Measurements from ENCODE around the gene UBASH3A.
A peak's percentile ranks its signal among the peaks of the same experiment; 100 is the strongest.

The UBASH3A gene

DNA sequence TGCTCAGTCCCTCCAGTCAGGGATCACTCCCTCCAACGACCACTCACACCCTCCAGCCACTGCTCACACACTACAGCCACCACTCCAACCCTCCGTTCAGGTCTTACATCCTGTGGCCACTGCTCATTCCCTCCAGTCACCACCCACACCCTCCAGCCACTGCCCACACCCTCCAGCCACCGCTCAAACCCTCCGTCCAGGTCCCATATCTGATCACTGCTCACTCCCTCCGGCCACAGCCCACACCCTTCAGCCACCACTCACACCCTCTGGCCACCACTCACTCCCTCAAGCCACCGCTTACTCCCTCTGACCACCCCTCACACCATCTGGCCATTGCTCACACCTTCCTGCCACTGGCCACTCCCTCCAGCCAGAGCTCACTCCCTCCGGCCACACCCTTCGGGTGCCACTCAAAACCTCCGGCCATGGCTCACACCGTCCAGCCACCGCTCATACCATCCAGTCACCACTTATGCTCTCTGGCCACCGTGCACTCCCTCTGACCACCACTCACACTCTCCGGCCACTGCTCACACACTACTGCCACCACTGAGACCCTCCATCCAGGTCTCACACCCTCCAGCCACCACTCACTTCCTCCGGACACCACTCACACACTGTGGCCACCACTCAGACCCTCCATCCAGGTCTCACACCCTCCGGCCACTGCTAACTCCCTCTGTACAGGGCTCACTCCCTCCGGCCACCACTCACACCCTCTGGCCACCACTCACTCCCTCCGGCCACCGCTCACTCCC, 32.6 kb upstream of the UBASH3A start:
- peaks cover 15 to 78% (median 55%) of the 10 kb centered on the region in 10 experiments for H3K4me1 ChIP-seq
- H3K9me3 ChIP-seq (replicated peaks in 1 of 11) = no peaks in the 10 kb centered on the region
- no peak for TF ChIP-seq Cebpa-rat (IDR thresholded peaks at IDR 0.05)
- peak overlapping the region in 7 of 11 experiments; percentile 32 to 91 (median 82); a peak in 14 of 22 replicates for H3K4me2 ChIP-seq
- peak overlapping the region in 4 of 11 experiments; percentile 28 to 61 (median 48); a peak in 6 of 22 replicates for H3K27ac ChIP-seq
- H3K4me3 ChIP-seq = no peak overlapping the region
- H3K9ac ChIP-seq = no peak overlapping the region; a peak in 1 of 22 replicates
- no peaks in the 10 kb centered on the region for H3K36me3 ChIP-seq
- peaks cover 0 to 3% (median 0%) of the 10 kb centered on the region in 11 experiments; a peak in 1 of 22 replicates for H3K27me3 ChIP-seq
- no peaks in the 10 kb centered on the region for H4K20me1 ChIP-seq

DNA sequence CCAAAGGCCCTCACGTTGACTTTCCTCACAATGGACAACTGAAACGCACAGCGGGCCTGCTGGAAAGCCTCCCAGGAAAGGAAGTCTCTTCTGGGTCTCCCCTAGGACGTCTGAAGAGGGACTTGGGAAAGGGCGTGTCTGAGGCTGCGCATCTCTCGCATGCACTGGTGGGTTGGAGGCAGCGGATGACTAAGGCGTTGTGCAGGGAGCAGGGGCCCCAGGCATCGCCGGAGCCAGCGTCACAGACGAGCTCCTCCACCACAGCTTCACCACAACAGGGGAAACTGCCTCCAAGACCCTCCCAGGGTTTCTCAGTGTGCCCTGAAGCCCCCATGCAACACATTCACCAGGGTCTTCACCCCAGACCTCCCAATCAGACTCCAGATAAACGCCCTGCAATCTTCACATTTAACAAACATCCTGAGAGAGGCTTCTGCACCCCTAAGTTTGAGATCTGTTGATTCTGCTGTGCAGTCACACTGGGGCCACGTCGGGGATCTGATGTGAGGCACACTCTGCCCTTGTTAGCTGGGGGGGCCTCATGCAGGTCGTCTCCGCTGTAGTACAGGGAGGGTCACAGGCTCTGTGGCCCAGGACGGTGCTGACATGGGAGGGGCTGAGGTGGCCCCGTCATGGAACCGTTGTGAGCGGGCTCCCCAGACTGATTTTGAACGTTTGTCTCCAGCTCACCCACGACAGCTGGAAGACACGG, 30.4 kb upstream of the UBASH3A start:
- no peak for TF ChIP-seq Cebpa-rat (IDR thresholded peaks at IDR 0.05)
- Histone ChIP-seq H3K4me2 (peak overlapping the region; percentile 66 to 91 (median 81)), H3K9me3 (replicated peaks in 1 of 11) (no peaks in the 10 kb centered on the region), H3K9ac (peak overlapping the region in 5 of 11 experiments; percentile 1 to 59 (median 32); a peak in 7 of 22 replicates), H3K36me3 (no peaks in the 10 kb centered on the region), H3K27ac (peak overlapping the region in 6 of 11 experiments; percentile 9 to 68 (median 56); a peak in 9 of 22 replicates), H3K4me1 (peaks cover 15 to 62% (median 52%) of the 10 kb centered on the region in 10 experiments), H3K4me3 (peak overlapping the region in 2 of 10 experiments; percentile 21 to 27; a peak in 2 of 20 replicates), H3K27me3 (peaks cover 0 to 3% (median 0%) of the 10 kb centered on the region in 11 experiments; a peak in 1 of 22 replicates), H4K20me1 (no peaks in the 10 kb centered on the region)

DNA sequence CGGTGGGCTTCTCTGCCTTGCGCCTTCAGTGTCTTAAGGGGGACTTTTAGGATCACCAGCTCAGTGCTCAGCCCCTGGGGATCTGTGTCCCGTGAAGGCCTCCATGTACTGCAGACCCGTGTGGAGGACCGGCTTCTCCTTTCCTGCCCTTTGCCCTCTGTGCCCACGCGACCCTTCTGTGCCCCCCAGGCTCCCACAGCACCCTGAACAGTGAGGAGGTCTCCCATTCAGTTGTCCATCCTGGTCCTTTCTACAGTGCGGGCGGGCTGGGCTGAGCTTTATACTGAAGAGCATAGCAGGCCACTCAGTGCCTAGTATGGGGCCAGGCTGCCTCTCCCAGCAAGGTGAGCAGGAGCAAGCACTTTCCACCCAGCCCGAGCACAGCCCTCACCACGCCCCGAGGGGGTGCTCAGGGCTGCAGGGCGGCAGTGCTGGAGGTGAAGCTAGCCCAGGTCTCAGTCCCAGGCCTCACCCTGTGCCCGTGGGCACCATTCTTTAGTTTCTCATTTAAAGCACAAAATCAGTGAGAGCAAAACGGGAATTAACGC, 29.7 kb upstream of the UBASH3A start:
- H3K36me3 ChIP-seq = no peaks in the 10 kb centered on the region
- no peak overlapping the region for H3K4me3 ChIP-seq
- H4K20me1 ChIP-seq = no peaks in the 10 kb centered on the region
- peak overlapping the region in 5 of 11 experiments; percentile 1 to 68 (median 56); a peak in 6 of 22 replicates for H3K27ac ChIP-seq
- H3K27me3 ChIP-seq = peaks cover 0 to 3% (median 0%) of the 10 kb centered on the region in 11 experiments; a peak in 1 of 22 replicates
- TF ChIP-seq Cebpa-rat (IDR thresholded peaks at IDR 0.05) = no peak
- H3K9me3 ChIP-seq (replicated peaks in 1 of 11) = no peaks in the 10 kb centered on the region
- H3K9ac ChIP-seq = peak overlapping the region in 3 of 11 experiments; percentile 8 to 59 (median 29); a peak in 4 of 22 replicates
- peaks cover 16 to 68% (median 56%) of the 10 kb centered on the region in 10 experiments for H3K4me1 ChIP-seq
- H3K4me2 ChIP-seq = peak overlapping the region; percentile 66 to 91 (median 81)

DNA sequence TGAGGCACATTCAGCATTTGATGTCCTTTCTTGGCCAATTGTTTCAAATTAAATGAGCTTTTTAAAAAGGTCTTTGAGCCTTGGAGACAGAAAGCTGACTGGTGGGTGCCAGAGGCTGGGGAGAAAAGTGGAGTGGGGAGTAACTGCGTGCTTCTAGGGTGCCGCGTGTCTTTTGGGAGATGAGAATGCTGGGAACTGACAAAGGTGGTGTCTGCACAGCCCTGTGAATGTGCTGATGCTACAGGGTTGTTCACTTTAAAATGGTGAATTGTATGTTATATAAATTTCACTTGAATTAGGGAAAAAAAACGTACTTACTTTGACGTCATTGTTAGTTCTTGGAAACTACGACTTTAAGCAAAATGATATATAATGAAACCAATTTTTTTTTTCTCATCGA, 29.2 kb upstream of the UBASH3A start:
- no peak for TF ChIP-seq Cebpa-rat (IDR thresholded peaks at IDR 0.05)
- peak overlapping the region in 8 of 11 experiments; percentile 74 to 91 (median 84); a peak in 12 of 22 replicates for H3K4me2 ChIP-seq
- no peaks in the 10 kb centered on the region for H3K36me3 ChIP-seq
- H3K4me1 ChIP-seq = peaks cover 21 to 71% (median 59%) of the 10 kb centered on the region in 10 experiments
- no peaks in the 10 kb centered on the region for H4K20me1 ChIP-seq
- no peak overlapping the region for H3K4me3 ChIP-seq
- H3K27ac ChIP-seq = no peak overlapping the region
- H3K9me3 ChIP-seq (replicated peaks in 1 of 11) = no peaks in the 10 kb centered on the region
- H3K9ac ChIP-seq = no peak overlapping the region
- H3K27me3 ChIP-seq = peaks cover 0 to 3% (median 0%) of the 10 kb centered on the region in 11 experiments; a peak in 1 of 22 replicates

DNA sequence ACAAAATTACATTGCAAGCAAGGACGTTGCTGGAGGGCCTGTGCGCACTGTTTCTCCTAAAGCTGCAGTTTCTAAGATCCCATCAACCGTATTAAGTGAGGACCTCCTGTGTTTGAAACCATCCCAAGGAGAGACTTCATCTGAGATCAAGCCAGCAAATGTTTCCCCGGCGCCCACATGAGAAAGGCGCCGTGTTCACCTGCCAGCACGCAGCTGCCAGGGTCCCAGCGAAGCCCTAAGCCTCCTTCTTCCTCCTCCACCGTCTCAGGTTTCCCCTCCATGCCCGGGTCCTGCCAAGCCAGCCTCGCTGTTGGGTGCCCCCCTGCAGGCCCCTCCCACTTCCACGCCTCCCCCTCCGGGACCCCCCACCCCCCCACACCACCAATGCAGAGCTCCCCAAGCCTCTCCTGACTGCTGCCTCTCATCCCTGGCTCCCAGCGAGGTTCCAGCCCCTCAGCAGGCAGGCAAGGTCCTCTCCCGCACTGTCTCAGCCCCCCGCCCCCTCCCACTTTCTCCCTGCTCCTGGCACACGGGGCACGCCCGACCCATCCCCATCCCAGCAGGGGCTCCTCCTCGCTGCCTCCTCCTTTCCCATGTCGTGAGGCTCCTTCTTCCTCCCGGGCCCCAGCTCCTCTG, 28.7 kb upstream of the UBASH3A start:
- Histone ChIP-seq H3K4me1 (peaks cover 26 to 71% (median 60%) of the 10 kb centered on the region in 10 experiments), H3K36me3 (no peaks in the 10 kb centered on the region), H3K27me3 (peaks cover 0 to 3% (median 0%) of the 10 kb centered on the region in 11 experiments; a peak in 1 of 22 replicates), H3K4me3 (no peak overlapping the region), H3K4me2 (peak overlapping the region in 2 of 11 experiments; percentile 12 to 82; a peak in 2 of 22 replicates), H3K9ac (no peak overlapping the region), H3K9me3 (replicated peaks in 1 of 11) (no peaks in the 10 kb centered on the region), H3K27ac (no peak overlapping the region), H4K20me1 (no peaks in the 10 kb centered on the region)
- TF ChIP-seq Cebpa-rat (IDR thresholded peaks at IDR 0.05) = no peak

DNA sequence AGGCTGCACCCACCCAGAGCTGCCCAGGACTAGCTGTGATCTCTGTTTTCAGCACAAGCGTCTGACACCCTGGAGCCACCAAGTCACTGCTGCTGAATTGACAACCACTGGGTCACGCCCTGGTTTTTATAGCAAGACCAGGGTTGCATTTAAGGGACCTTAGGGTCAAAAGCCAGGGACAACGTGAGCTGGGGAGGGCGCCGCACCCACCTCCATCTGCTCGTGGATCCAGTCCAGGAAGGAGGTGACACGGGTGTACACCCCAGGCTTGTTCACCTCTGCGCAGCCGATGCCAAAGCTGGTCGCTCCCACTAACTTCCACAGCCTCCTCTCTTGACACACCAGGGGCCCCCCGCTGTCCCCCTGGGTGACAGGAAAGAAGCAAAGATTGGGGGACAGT, 28.2 kb upstream of the UBASH3A start:
- H3K4me2 ChIP-seq = peak overlapping the region in 1 of 11 experiments; percentile 12; a peak in 2 of 22 replicates
- H3K9ac ChIP-seq = no peak overlapping the region
- H3K4me3 ChIP-seq = no peak overlapping the region
- no peak overlapping the region for H3K27ac ChIP-seq
- no peaks in the 10 kb centered on the region for H4K20me1 ChIP-seq
- no peaks in the 10 kb centered on the region for H3K36me3 ChIP-seq
- peaks cover 0 to under 1% (median 0%) of the 10 kb centered on the region in 11 experiments; a peak in 1 of 22 replicates for H3K9me3 ChIP-seq (replicated peaks in 1 of 11)
- TF ChIP-seq Cebpa-rat (IDR thresholded peaks at IDR 0.05) = no peak
- peaks cover 30 to 71% (median 60%) of the 10 kb centered on the region in 10 experiments for H3K4me1 ChIP-seq
- peaks cover 0 to 3% (median 0%) of the 10 kb centered on the region in 11 experiments; a peak in 1 of 22 replicates for H3K27me3 ChIP-seq

DNA sequence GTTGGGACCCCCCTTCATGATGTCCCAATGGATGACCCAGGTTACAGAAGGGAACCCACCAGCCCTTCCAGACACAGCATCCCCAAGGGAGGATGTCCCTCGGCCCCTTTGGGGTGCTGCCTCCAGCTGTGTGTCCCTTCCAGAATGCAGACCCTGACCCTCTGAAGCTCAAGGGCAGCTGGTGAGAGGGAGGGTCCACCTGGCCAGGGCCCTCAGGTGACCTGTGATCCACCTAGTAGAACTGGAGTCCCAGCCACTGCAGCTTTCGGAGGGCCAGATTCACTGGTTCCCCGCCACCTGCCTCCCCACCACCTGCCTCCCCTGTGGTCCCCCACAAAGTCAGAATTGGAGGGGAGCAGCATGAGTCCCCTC, 27.8 kb upstream of the UBASH3A start:
- no peak overlapping the region for H3K4me3 ChIP-seq
- no peak overlapping the region; a peak in 1 of 22 replicates for H3K4me2 ChIP-seq
- no peak overlapping the region for H3K9ac ChIP-seq
- H3K4me1 ChIP-seq = peaks cover 30 to 68% (median 55%) of the 10 kb centered on the region in 10 experiments
- peaks cover 0 to 3% (median 0%) of the 10 kb centered on the region in 11 experiments; a peak in 1 of 22 replicates for H3K27me3 ChIP-seq
- no peaks in the 10 kb centered on the region for H4K20me1 ChIP-seq
- peaks cover 0 to 5% (median 1%) of the 10 kb centered on the region in 11 experiments; a peak in 10 of 22 replicates for H3K9me3 ChIP-seq (replicated peaks in 1 of 11)
- TF ChIP-seq Cebpa-rat (IDR thresholded peaks at IDR 0.05) = no peak
- no peaks in the 10 kb centered on the region for H3K36me3 ChIP-seq
- no peak overlapping the region for H3K27ac ChIP-seq

DNA sequence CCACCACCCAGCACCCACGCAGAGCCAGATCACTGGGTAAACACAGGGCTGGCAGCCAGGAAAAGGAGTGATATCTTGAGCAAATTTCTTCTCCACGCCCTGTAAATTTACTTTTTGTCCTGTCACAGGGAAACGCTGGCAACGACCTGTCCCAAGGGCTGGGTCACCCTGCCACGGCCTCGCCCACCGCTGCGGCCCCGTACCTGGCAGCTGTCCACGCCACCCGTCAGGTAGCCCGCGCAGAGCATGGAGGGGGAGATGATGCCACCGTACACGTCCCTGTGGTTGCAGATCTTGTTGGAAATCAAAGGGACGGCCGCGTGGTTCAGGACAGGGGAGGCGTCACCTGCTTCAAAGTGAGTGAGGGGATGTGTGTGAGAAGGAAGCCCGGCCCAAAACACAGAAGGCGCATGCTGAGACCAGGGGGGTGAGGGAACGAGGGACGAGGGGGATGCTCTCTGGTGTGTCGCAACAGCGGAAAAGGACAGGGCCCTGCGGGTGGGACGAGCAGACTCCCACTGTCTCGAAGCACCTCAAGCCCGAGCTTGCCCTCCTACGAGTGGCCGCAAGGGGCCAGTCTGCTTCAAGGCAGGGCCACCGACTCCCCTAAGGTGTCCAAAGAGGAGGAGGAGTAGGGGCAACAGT, 27.2 kb upstream of the UBASH3A start:
- no peak overlapping the region for H3K27ac ChIP-seq
- peaks cover 0 to 1% (median 0%) of the 10 kb centered on the region in 11 experiments; a peak in 2 of 22 replicates for H3K36me3 ChIP-seq
- no peaks in the 10 kb centered on the region for H4K20me1 ChIP-seq
- peaks cover 30 to 63% (median 50%) of the 10 kb centered on the region in 10 experiments for H3K4me1 ChIP-seq
- peaks cover 4 to 10% (median 6%) of the 10 kb centered on the region in 11 experiments; a peak in 21 of 22 replicates for H3K9me3 ChIP-seq (replicated peaks in 1 of 11)
- no peak overlapping the region for H3K9ac ChIP-seq
- H3K27me3 ChIP-seq = peaks cover 0 to 3% (median 0%) of the 10 kb centered on the region in 11 experiments; a peak in 1 of 22 replicates
- H3K4me2 ChIP-seq = no peak overlapping the region
- 0 out of 22 replicates have a peak, but pooled peaks of 1 of the 11 experiments have one; percentile 19 for TF ChIP-seq Cebpa-rat (IDR thresholded peaks at IDR 0.05)
- no peak overlapping the region for H3K4me3 ChIP-seq
